HepG2 (cell line): ENCODE data around the gene CROT. TPM values are rescaled to one million over a fixed set of nuclear protein-coding genes. Genes with fewer than 3 reads are reported as not detected.

ENCODE experiments used
- ATAC-seq: fragments of 200-7000 bp; cut with Tn5 transposase; 3 replicates; pipeline ENCODE4 v1.9.1; 2020; ENCODE audit warnings: mild to moderate bottlenecking, moderate library complexity
- BruUV-seq: library from RNA; stranded (reverse); fragments of 400-500 nt; replicated peaks from 2 replicates; lab custom pipeline; 2021; lab: Mats Ljungman, UMichigan
- CTCF ChIA-PET: fragments of 300-600 bp; formaldehyde crosslinking; extraction: SDS; loops from one replicate; lab custom pipeline; 2021; ENCODE audit warnings: low total read pairs, inconsistent platforms, low intra/inter-chr PET ratio; lab: Yijun Ruan, JAX
- POLR2A ChIA-PET: fragments of 350-600 bp; sonication (Branson Sonifier 250); formaldehyde crosslinking; loops from one replicate; lab custom pipeline; 2020; ENCODE audit warnings: antibody characterized with exemption, inconsistent platforms; lab: Yijun Ruan, JAX
- DNase-seq: peaks from one replicate; pipeline ENCODE4 v3.0.0-alpha.2; 2015; ENCODE audit warnings: low spot score
- FAIRE-seq: peaks from 3 replicates; lab custom pipeline; 2011; peaks lifted over from hg19 to GRCh38; lab: Jason Lieb, UNC
- H2AFZ ChIP-seq: one replicate; pipeline ENCODE4 v1.6.1; 2011; ENCODE audit warnings: low read length, inconsistent platforms
- H3K27ac ChIP-seq: fragments of 300-600 bp; 3 replicates; pipeline ENCODE4 v1.8.0; 2011; ENCODE audit warnings: mixed run types, mild to moderate bottlenecking, mixed read lengths, low read length, inconsistent platforms; ENCODE audit not compliant: insufficient read depth; ENCODE audit errors: extremely low read length
- H3K27me3 ChIP-seq, 2 experiments: fragments of 200-600 bp in 1 of 2; 2 replicates in 1 of 2; 3 replicates in 1 of 2; pipeline versions ENCODE4 v1.6.0 to v1.8.0; 2011; ENCODE audit warnings: low read length in 2 of 2, mild to moderate bottlenecking in 2 of 2, moderate library complexity in 2 of 2, inconsistent platforms in 1 of 2; ENCODE audit not compliant: insufficient read depth in 2 of 2, control insufficient read depth in 1 of 2
- H3K36me3 ChIP-seq, 2 experiments: fragments of 200-600 bp in 1 of 2; replicated peaks in 1 of 2; 2 replicates in 1 of 2; 3 replicates in 1 of 2; pipeline versions ENCODE4 v1.5.1 to v1.8.0; 2011; ENCODE audit warnings: low read length in 2 of 2, inconsistent platforms in 1 of 2; ENCODE audit not compliant: insufficient read depth in 2 of 2, control insufficient read depth in 1 of 2
- H3K4me1 ChIP-seq: 2 replicates; pipeline ENCODE4 v1.5.1; 2012; ENCODE audit warnings: low read length, inconsistent platforms; ENCODE audit not compliant: insufficient read depth
- H3K4me2 ChIP-seq: 2 replicates; pipeline ENCODE4 v1.6.0; 2011; ENCODE audit warnings: low read depth, low read length, inconsistent platforms
- H3K4me3 ChIP-seq, 3 experiments: fragments of 200-600 bp in 1 of 3; sonication (generic), shearing (Covaris generic) in 1 of 3; replicated peaks in 1 of 3; 2 replicates each; pipeline ENCODE4 v1.5.1; 2011 to 2016; ENCODE audit warnings: low read length in 3 of 3, inconsistent platforms in 2 of 3, low read depth in 2 of 3, mild to moderate bottlenecking in 2 of 3, control low read depth in 1 of 3, mixed read lengths in 1 of 3; ENCODE audit not compliant: insufficient read depth in 1 of 3
- H3K79me2 ChIP-seq: one replicate; pipeline ENCODE4 v1.6.1; 2011; ENCODE audit warnings: low read length, inconsistent platforms; ENCODE audit not compliant: insufficient read depth
- H3K9ac ChIP-seq: 2 replicates; pipeline ENCODE4 v1.6.0; 2011; ENCODE audit warnings: mild to moderate bottlenecking, low read depth, low read length, inconsistent platforms; ENCODE audit not compliant: insufficient read depth
- H3K9me3 ChIP-seq: 2 replicates; pipeline ENCODE4 v1.5.1; 2012; ENCODE audit warnings: mild to moderate bottlenecking, low read length
- H4K20me1 ChIP-seq: 2 replicates; pipeline ENCODE4 v1.6.0; 2011; ENCODE audit warnings: inconsistent platforms, mild to moderate bottlenecking, low read length, moderate library complexity; ENCODE audit not compliant: insufficient read depth
- FOSL2 ChIP-seq: sonication (generic); formaldehyde crosslinking; IDR thresholded peaks from 2 replicates; pipeline ENCODE4 v1.4.0; 2020; ENCODE audit warnings: missing genetic modification reagents
- GATAD2A ChIP-seq: IDR thresholded peaks from 2 replicates; pipeline ENCODE4 v1.6.1; 2016
- NFATC3 ChIP-seq: sonication (generic); formaldehyde crosslinking; IDR thresholded peaks from 2 replicates; pipeline ENCODE4 v1.5.1; 2020; ENCODE audit warnings: mild to moderate bottlenecking, missing genetic modification reagents
- PRMT3 ChIP-seq: sonication (generic); formaldehyde crosslinking; IDR thresholded peaks from 2 replicates; pipeline ENCODE4 v1.8.1; 2022; ENCODE audit warnings: low read depth, mild to moderate bottlenecking, moderate library complexity, missing genetic modification reagents, borderline replicate concordance
- RCOR2 ChIP-seq: IDR thresholded peaks from 2 replicates; pipeline ENCODE4 v1.6.1; 2016; ENCODE audit warnings: missing biosample characterization, missing genetic modification reagents
- SPEN ChIP-seq: sonication (generic); formaldehyde crosslinking; IDR thresholded peaks from 2 replicates; pipeline ENCODE4 v1.5.1; 2020; ENCODE audit warnings: low read depth, mild to moderate bottlenecking, missing genetic modification reagents
- ZNF503 ChIP-seq: sonication (generic); formaldehyde crosslinking; IDR thresholded peaks from 2 replicates; pipeline ENCODE4 v1.4.0; 2020; ENCODE audit warnings: missing genetic modification reagents
- ZNF512 ChIP-seq: sonication (generic); formaldehyde crosslinking; IDR thresholded peaks from 2 replicates; pipeline ENCODE4 v1.4.0; 2020; ENCODE audit warnings: mild to moderate bottlenecking, missing genetic modification reagents
- ZNF646 ChIP-seq: sonication (generic); formaldehyde crosslinking; IDR thresholded peaks from 2 replicates; pipeline ENCODE4 v1.9.0; 2021; ENCODE audit warnings: mild to moderate bottlenecking, missing genetic modification reagents
- WGBS: methylation state at CpG from one replicate; pipeline ENCODE4 v1.1.6; 2017; ENCODE audit warnings: low lambda C conversion rate; 5-methylcytosine and 5-hydroxymethylcytosine counted together
- in situ Hi-C: cut with HindIII; loops from 2 replicates; pipeline ENCODE4 v1.10.0; 2017; ENCODE audit warnings: low pct_unique_long_range_greater_than_20kb; ENCODE audit not compliant: extremely low pct_ligation_motif_present
- intact Hi-C: fragments of 100-400 bp; cut with micrococcal nuclease; formaldehyde crosslinking; loops from one replicate; pipeline ENCODE4 v1.10.0; 2022; ENCODE audit not compliant: unreplicated experiment
- polyA plus RNA-seq, 8 experiments: library from polyadenylated mRNA; depleted of rRNA in 3 of 8; stranded (reverse) in 7 of 8; unstranded in 1 of 8; fragments of >200 nt; fragmentation: Illumina TruSeq in 4 of 8; extraction: Trizol in 4 of 8; gene quantifications; 2 replicates each; pipeline versions ENCODE4 v1.2.1 to v1.2.3, GENCODE V29; 2011 to 2016; ENCODE audit warnings: low read depth in 4 of 8, missing spikeins in 1 of 8, mixed read lengths in 1 of 8; ENCODE audit not compliant: insufficient read depth in 1 of 8
- total RNA-seq, 5 experiments: library from RNA; depleted of rRNA; stranded (reverse); fragments of >200 nt; fragmentation: Illumina TruSeq; extraction: Trizol; gene quantifications; 2 replicates each; pipeline ENCODE4 v1.2.3, GENCODE V29; 2016; ENCODE audit warnings: low read depth in 1 of 5

The CROT gene
- total and polyA plus RNA-seq, 2 of the 13 experiments (the other 11 are each of a cell fraction or from before 2014, with no cell fraction given): 5.0 to 13.7 TPM

- ATAC-seq: no peak
- Histone ChIP-seq H2AFZ (no peak overlapping the region), H3K4me1 (peaks cover 41% of the 10 kb centered on the region), H3K27ac (no peak overlapping the region), H3K27me3 (no peaks in the 10 kb centered on the region), H3K9me3 (no peaks in the 10 kb centered on the region), H4K20me1 (no peaks in the 10 kb centered on the region), H3K36me3 (no peaks in the 10 kb centered on the region), H3K9ac (no peak overlapping the region), H3K4me2 (no peak overlapping the region; the same call in 1 of the 2 replicates), H3K79me2 (no peaks in the 10 kb centered on the region), H3K4me3 (no peak overlapping the region)
- peak; percentile 11 for DNase-seq
- in situ Hi-C loops (no loop called here), intact Hi-C loops (loop anchor here (10.0 kb wide), 2 partner anchors 288 to 558 kb away; partner anchors contain the start of genes ABCB1, DBF4 and SLC25A40)
- ChIA-PET CTCF (no interaction called here), POLR2A (interaction anchor here (1.3 to 1.8 kb wide), 2 partner anchors 28 to 98 kb away, joined by 6 read pairs; partner anchors contain the start of gene CROT)
- no peak for FAIRE-seq
- BruUV-seq: no TSS peak
- WGBS: no CpG with 5 or more reads among the region's 1 CpG
- TF ChIP-seq GATAD2A (CRISPR knock-in tag): peak; percentile 32; the same call in 1 of the 2 replicates
- no peak for TF ChIP-seq PRMT3 (CRISPR knock-in tag)
- TF ChIP-seq ZNF646 (CRISPR knock-in tag): no peak
- no peak for TF ChIP-seq RCOR2 (CRISPR knock-in tag)
- TF ChIP-seq ZNF503 (CRISPR knock-in tag): no peak
- no peak for TF ChIP-seq SPEN (CRISPR knock-in tag)
- TF ChIP-seq FOSL2: peak; percentile 20; the same call in 1 of the 2 replicates
- TF ChIP-seq NFATC3 (CRISPR knock-in tag): no peak
- no peak for TF ChIP-seq ZNF512 (CRISPR knock-in tag)
Measured at GRCh38 chr7:87316846-87317552, 28.5 kb upstream of the CROT start.
